T-helper 22 cell (primary cell): ENCODE data around the gene NEB.
A peak's percentile ranks its signal among the peaks of the same experiment; 100 is the strongest.
"Not testable (repeated sequence)": the region's sequence is repeated elsewhere in the genome, so short reads cannot be mapped to it uniquely, and the experiment has no call there.

ENCODE experiments used
- DNase-seq: peaks from one replicate; pipeline ENCODE4 v3.0.0-alpha.2; 2020; ENCODE audit warnings: low read depth

Gene NEB

GRCh38 chr2:151649966-151650365 lies 84.3 kb downstream of the NEB start:
- no peak for DNase-seq

DNA sequence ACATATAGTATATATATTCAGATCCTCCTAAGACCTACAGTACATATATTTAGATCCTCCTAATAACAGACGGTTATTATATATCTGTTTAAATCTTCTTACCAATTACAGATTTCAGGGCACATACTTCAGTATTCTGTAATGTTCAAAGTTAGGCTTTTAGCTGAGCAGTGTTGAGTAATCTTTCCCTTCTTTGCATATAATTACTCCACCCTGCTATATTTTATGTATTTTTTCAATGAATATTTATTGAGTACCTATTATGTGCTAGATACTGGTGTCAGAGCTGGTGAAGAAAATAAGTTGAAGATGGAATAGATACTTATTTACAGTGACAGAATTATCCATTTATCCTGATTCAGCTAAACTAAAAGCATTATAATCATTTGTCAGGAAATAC lies 84.9 kb downstream of the NEB start:
- no peak for DNase-seq

GRCh38 chr2:151646512-151646911 lies 87.8 kb downstream of the NEB start:
- not testable (repeated sequence) for DNase-seq

DNA sequence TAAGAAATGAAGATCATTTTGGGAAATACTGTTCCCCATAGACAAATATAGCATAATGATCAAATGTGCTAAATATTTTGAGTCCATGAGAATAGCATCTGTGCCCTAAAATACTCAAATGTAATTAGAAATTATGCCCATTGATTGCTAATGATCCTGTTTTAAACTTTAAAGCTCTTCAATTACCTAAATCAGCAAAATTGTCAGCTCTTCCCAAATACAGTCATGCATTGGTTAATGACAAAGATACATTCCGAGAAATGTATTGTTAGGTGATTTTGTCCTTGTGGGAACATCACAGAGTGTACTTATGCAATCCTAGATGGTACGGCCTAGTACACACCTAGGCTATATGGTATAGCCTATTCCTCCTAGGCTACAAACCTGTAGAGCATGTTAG lies 89.7 kb downstream of the NEB start:
- no peak for DNase-seq

- DNase-seq = not testable (repeated sequence)
Observed at GRCh38 chr2:151641895-151642294, 92.4 kb downstream of the NEB start.

DNA sequence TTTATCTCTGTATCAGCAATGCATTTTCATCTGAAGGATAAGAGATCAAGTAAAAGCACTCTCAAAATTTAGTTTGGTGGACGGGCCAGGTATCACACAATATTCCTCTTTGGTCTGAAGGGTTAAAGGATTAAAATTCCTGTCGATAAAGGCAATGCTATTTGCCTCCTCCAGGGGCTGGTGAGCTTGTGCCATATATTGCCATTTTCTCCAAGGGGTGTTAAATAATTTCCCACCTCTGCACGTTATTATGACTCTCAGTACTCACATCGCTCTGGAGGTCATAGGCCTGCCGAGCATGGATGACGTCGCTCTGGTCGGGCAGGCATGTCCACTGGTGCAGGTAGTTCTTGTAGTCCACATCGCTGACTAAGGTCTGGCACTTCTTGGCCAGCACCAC lies 94.2 kb downstream of the NEB start:
- no peak for DNase-seq

DNA sequence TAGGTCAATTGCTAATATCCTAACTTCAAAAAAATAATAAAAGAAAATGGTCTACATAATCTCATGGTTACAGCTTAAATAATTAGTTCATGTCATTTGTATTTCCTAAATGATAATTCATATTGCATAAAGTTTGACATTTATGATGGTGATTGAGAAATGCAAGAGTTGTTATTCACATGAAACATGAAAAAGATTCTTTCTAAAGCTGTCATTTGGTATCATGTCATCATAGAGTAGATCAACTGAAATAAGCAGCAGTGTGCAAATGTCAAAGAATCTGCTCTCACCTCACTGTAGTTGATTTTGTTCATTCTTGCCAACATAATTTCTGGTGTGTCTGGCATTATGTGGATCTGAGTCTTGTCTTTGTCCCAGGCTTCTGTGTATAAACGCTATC lies 95.3 kb downstream of the NEB start:
- DNase-seq = no peak

DNA sequence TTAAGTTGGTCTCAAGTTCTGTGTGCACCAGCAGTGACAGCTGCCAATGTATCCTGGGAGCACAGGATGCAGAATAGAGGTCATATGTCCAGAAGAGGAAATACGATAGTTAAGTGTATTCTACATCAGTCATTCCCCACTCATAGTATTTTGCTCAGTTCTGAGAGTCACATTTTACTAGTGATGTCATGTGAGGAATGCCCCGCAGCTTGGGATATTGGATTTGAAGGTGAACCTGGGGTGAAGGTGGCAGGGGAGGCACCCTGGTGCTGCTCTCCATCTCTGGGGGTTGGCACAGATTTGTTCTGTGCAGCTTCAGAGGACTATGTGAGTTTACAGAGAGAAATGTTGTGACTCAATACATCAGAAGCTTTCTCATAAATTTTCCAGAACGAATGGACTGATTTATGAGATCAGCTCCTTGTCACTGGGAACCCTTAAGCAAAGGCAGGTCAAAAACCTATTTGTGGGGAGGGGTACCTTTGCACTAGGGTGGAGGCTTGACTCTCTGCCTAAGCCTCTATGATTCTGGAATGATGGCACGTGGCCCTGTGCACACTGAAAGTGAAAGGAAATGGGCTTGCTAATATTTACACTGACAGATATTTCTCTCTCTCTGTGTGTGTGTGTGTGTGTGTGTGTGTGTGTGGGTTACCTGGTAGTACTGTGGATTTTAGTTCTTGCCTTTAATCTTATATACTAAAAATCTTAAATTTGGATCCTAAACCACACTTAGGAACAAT lies 95.9 kb downstream of the NEB start:
- DNase-seq = no peak

GRCh38 chr2:151637271-151637781 lies 97.0 kb downstream of the NEB start:
- DNase-seq = peak; percentile 37

DNA sequence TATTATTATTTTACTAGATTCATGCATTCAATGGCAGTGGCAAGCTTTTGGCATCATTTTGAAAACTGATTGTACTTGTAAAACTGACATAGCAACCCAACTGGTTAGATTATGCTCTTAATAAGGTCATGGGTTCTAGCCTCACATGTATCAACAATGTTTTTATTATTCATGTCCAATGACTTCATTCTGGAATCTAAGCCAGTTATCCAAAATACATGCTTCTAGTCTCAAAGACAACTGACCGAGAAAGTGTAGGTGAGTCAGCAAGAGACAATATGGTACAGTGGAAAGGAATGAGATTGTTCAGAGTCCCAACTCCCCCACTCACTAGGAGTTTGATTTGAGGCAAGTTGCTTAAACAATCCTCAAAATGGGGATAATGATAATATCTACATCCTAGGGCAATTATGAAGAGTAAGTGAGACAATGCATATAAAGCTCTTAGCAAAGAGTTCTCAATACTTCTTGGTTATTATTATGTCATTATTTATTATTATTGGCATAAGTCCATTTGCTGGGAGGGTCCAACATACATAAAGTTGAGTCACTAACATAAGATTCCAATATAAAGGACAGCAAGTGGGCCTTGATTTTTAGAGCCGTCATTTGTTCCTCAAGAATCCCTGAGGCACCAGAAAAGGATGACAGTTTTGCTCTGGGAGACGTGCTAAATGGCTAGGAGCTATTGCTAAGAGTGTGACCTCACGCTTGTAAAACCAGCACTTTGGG lies 99.4 kb downstream of the NEB start:
- no peak for DNase-seq

DNA sequence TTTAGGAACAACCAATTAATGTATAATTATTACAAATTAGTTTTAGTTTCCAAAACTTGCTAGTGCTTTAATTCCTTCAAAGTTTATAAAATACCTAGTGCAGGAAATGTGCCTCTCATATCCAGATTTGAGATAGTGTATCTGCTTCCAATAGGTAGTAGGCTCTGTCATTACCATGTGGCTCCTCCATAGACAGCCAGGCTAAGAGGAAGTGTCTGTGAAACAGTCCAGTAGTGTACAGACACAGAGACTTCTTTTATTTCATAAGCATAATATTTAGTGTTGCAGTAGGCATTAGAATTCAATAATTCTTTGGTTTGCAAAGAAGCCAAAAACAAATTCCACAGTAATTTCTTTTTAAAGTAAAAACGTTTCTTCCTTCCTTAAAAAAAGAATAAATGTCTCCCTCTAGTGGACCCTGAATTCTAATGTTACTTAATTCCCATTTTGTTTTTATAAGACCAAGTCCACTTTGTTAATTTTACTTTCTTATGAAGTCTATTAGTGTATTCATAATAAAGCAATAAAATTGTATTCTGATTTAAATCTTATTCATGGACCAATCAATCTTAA lies 101.2 kb downstream of the NEB start:
- DNase-seq = no peak

DNA sequence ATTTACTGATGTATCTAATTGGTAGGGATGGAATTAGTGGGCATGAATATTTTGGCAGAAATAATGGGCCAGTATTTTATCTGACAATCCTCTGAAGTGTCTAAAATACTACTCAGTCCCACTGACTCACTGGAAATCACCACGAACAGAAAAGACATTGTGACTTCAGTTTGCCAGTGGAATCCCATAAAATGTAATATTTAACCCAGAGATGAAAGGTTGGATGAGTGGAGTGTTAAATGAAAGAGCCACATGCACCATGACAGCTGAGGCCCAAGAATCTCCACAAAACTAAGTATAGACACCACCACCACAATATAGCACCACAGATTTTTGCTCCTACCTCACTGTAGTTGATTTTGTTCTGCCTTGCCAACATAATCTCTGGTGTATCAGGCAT lies 103.9 kb downstream of the NEB start:
- DNase-seq = no peak

DNA sequence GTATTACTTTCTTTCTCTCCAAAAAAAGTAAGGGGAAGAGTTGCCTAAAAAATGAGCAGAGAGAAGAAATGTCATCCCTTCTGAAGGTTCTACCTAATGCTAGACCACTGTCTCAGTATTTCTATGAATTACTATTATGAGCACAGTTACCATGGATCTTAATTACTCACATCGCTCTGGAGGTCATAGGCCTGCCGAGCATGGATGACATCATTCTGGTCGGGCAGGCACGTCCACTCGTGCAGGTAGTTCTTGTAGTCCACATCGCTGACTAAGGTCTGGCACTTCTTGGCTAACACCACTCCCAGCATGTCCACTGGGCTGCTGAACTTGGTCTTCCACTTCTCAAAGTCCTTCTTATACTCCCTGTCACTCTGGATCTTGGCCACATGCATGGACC lies 106.9 kb downstream of the NEB start:
- DNase-seq = no peak

GRCh38 chr2:151624271-151624670 lies 110.0 kb downstream of the NEB start:
- DNase-seq = no peak

DNA sequence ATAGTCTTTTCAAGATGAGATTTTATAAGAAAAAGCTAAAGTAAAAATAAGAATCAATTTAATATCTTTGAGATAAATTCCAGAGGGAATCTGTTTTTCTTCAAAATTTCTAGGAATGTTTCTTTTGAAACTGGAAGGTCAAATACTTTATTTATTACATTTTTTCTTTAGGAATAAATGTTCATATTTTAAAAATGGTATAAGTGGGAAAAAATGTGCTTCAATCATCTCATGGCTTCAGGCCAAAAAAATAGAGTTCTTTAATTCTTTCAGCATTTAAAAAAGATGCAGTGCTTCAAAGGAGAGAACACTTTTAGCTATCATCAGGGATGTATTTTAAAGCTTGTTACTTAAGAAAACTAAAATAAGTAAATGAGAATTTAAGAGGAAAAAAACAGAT lies 110.6 kb downstream of the NEB start:
- no peak for DNase-seq

DNA sequence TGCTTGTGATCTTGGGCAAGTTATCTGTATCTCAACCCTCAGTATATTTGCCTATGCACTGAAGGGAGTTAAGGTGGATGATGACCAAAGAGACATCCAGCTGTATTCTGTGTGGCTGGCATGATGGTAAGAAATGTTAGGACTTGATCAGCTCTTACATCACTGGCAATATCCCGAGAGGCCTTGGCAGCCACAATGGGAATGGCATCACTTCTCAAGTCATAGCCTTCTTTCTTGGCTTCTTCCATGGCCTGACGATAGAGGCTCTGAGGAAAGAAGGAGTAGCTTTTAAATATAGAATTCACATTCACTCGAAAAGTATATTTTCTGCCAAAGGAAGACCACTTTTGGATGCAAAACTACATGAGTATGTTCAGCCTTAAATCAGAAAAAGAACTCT lies 113.5 kb downstream of the NEB start:
- no peak for DNase-seq

DNA sequence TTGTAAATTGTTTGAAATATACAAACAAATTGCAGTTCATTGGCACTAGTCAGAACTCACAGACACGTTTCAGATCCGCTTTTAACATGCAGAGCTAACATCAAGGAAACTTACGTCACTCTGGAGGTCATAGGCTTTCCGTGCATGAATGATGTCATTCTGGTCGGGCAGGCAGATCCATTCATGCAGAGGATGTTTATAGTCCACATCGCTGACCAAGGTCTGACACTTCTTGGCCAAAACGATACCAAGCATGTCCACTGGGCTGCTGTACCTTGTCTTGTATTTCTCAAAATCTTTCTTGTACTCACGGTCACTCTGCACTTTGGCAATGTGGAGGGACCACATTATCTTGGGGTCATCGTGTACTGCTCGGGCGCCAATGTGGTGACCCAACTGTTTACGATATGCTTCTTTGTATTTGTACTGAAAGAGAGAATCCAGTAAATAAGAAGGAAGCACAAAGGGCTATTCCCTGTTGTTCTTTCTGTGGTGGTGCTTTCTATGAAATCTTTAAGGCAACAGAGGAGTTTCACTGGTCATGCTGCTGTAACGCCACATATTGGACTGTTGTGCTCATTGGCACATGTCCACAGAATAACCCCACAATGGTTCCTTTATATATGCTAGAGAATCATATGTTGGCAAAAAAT lies 114.8 kb downstream of the NEB start:
- no peak for DNase-seq

- no peak for DNase-seq
Observed at GRCh38 chr2:151616760-151617339, 117.4 kb downstream of the NEB start.

DNA sequence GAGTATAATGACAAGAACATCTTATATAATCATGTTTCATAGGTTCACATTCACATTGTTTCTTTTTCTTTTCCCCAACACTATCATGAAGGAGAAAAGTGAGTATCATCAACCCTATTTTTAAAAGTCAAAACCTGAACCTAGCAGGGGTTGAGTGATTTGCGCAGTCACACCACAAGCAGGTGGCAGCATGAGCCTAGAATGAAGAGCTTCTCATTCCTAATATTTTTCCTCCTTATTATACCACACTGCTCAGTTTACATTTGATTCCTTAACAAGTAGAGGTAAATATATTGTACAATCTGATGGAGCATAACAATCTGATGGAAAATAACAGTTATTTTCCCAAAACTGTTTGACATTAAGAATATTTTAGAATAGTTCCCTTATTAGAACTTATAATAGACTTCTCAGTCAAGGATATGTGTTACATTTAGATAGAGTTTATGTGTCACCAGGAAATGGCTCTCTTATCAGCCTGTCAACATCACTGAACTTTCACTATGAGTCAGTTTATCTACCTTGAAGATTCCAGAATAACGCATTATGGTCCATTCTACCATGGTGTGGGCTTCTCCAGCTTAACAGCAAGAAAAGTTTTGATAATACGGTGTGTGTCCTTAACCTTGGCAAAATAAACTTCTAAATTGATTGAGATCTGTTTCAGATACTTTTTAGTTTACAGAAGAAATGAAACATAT lies 119.5 kb downstream of the NEB start:
- no peak for DNase-seq

GRCh38 chr2:151614159-151614558 lies 120.1 kb downstream of the NEB start:
- no peak for DNase-seq

DNA sequence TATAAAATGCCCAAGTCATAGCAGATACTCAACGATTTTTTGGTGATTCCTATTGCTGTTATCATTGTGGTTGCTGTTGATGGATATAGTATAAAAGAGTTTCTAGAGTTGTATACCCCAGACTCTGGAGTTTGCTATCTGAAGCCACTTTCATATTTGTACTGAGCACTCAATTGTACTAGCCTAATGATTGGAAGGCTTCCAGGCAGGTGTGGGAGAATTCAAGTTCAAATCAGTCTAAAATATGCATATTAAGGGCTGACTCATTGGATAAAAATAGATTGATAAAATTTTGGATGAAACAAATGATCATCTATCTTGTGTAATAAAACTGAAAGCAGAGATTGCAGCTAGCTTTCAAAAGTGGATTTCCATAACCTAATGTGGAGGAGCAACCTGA lies 122.9 kb downstream of the NEB start:
- no peak for DNase-seq

GRCh38 chr2:151610310-151610709 lies 124.0 kb downstream of the NEB start:
- DNase-seq = no peak
